SK-N-MC (cell line): ENCODE results near the gene UTF1.

ENCODE experiments used
- DNase-seq: peaks from one replicate; pipeline ENCODE4 v3.0.0-alpha.2; 2011; ENCODE audit warnings: low read depth, low spot score
- H3K27ac ChIP-seq: fragments of 200-600 bp; sonication (generic); 2 replicates; pipeline ENCODE4 v1.5.1; 2016; ENCODE audit warnings: mixed run types
- H3K36me3 ChIP-seq: fragments of 200-600 bp; sonication (generic); 2 replicates; pipeline ENCODE4 v1.6.1; 2017; ENCODE audit warnings: antibody characterized with exemption, low read length, mixed read lengths; ENCODE audit not compliant: insufficient read depth
- H3K4me3 ChIP-seq: fragments of 200-600 bp; sonication (generic); 2 replicates; pipeline ENCODE4 v1.5.1; 2016
- H3K9ac ChIP-seq: fragments of 200-600 bp; sonication (generic); 2 replicates; pipeline ENCODE4 v1.8.0; 2017; ENCODE audit warnings: mixed run types, mixed read lengths; ENCODE audit not compliant: insufficient read length
- H3K9me3 ChIP-seq: fragments of 200-600 bp; sonication (generic); 2 replicates; pipeline ENCODE4 v1.6.1; 2017; ENCODE audit warnings: low read depth, mild to moderate bottlenecking, antibody characterized with exemption, low read length, moderate library complexity, mixed read lengths
- EZH2 ChIP-seq: fragments of 200-600 bp; sonication (generic); IDR thresholded peaks from one replicate; pipeline ENCODE4 v1.6.1; 2017; ENCODE audit warnings: antibody characterized with exemption
- FOXP2 ChIP-seq: optimal IDR thresholded peaks from 2 replicates; pipeline ENCODE3; 2011; ENCODE audit warnings: mild to moderate bottlenecking, moderate library complexity; ENCODE audit not compliant: insufficient read depth; ENCODE audit errors: extremely low read length, control extremely low read depth
- POLR2AphosphoS5 ChIP-seq: IDR thresholded peaks from 2 replicates; pipeline ENCODE4 v1.6.1; 2012; ENCODE audit warnings: mild to moderate bottlenecking, low read depth, low read length, borderline replicate concordance

Gene UTF1

GRCh38 chr10:133236401-133237240 lies 6.6 kb downstream of the UTF1 start:
- H3K4me3 ChIP-seq: no peak overlapping the region

GRCh38 chr10:133237241-133237587 lies 7.2 kb downstream of the UTF1 start:
- no peak for DNase-seq

More at GRCh38 chr10:133236401-133237240, 6.6 kb downstream of the UTF1 start:
- Histone ChIP-seq H3K27ac (no peak overlapping the region), H3K36me3 (no peaks in the 10 kb centered on the region), H3K9ac (no peak overlapping the region), H3K9me3 (no peaks in the 10 kb centered on the region)
- no peak for TF ChIP-seq EZH2
- no peak for DNase-seq

GRCh38 chr10:133237588-133238465 lies 7.8 kb downstream of the UTF1 start, which contains the start of gene VENTX:
Gene VENTX (plus strand): TSS chr10:133237855. CDS start chr10:133237915, 60 bp downstream.
- TF ChIP-seq POLR2AphosphoS5 (no peak), EZH2 (no peak), FOXP2 (no peak)
- Histone ChIP-seq H3K27ac (no peak within 1 kb of the TSS), H3K9me3 (no peaks in the 10 kb centered on the region), H3K9ac (no peak within 1 kb of the TSS), H3K4me3 (no peak within 1 kb of the TSS), H3K36me3 (no peaks in the 10 kb centered on the region)
- no peak for DNase-seq

More at GRCh38 chr10:133237241-133237587, 7.2 kb downstream of the UTF1 start:
- H3K4me3 ChIP-seq: no peak overlapping the region
- H3K27ac ChIP-seq: no peak overlapping the region
- H3K36me3 ChIP-seq: no peaks in the 10 kb centered on the region
- no peak for TF ChIP-seq FOXP2
- no peak for TF ChIP-seq EZH2
- TF ChIP-seq POLR2AphosphoS5: no peak
- H3K9ac ChIP-seq: no peak overlapping the region
- H3K9me3 ChIP-seq: no peaks in the 10 kb centered on the region

GRCh38 chr10:133238466-133238804 lies 8.4 kb downstream of the UTF1 start:
- Histone ChIP-seq H3K4me3 (no peak overlapping the region), H3K36me3 (no peaks in the 10 kb centered on the region), H3K9ac (no peak overlapping the region), H3K27ac (no peak overlapping the region), H3K9me3 (no peaks in the 10 kb centered on the region)
- TF ChIP-seq EZH2 (no peak), FOXP2 (no peak), POLR2AphosphoS5 (no peak)
- no peak for DNase-seq

GRCh38 chr10:133239990-133240389 lies 10.0 kb downstream of the UTF1 start:
- DNase-seq: no peak
- TF ChIP-seq FOXP2 (no peak), POLR2AphosphoS5 (no peak), EZH2 (no peak)
- Histone ChIP-seq H3K9me3 (no peaks in the 10 kb centered on the region), H3K9ac (no peak overlapping the region), H3K4me3 (no peak overlapping the region), H3K36me3 (no peaks in the 10 kb centered on the region), H3K27ac (no peak overlapping the region)

- Histone ChIP-seq H3K9me3 (no peaks in the 10 kb centered on the region), H3K4me3 (no peak overlapping the region)
Observed at GRCh38 chr10:133241501-133242205, 11.6 kb downstream of the UTF1 start.

GRCh38 chr10:133242611-133243356 lies 12.8 kb downstream of the UTF1 start:
- H3K9ac ChIP-seq: no peak overlapping the region
- TF ChIP-seq POLR2AphosphoS5 (no peak), EZH2 (no peak), FOXP2 (no peak)
- no peak for DNase-seq

More at GRCh38 chr10:133241501-133242205, 11.6 kb downstream of the UTF1 start:
- Histone ChIP-seq H3K9ac (no peak overlapping the region), H3K27ac (no peak overlapping the region), H3K36me3 (no peaks in the 10 kb centered on the region)
- TF ChIP-seq EZH2 (no peak), POLR2AphosphoS5 (no peak), FOXP2 (no peak)
- DNase-seq: no peak

GRCh38 chr10:133243593-133243992 lies 13.6 kb downstream of the UTF1 start:
- TF ChIP-seq POLR2AphosphoS5 (no peak), FOXP2 (no peak), EZH2 (no peak)
- H3K36me3 ChIP-seq: no peaks in the 10 kb centered on the region
- no peaks in the 10 kb centered on the region for H3K9me3 ChIP-seq
- no peak for DNase-seq
- no peak overlapping the region for H3K4me3 ChIP-seq
- no peak overlapping the region for H3K27ac ChIP-seq
- H3K9ac ChIP-seq: no peak overlapping the region

More at GRCh38 chr10:133242611-133243356, 12.8 kb downstream of the UTF1 start:
- H3K4me3 ChIP-seq: no peak overlapping the region
- H3K27ac ChIP-seq: no peak overlapping the region
- H3K36me3 ChIP-seq: no peaks in the 10 kb centered on the region
- no peaks in the 10 kb centered on the region for H3K9me3 ChIP-seq
